Measurements from ENCODE around the gene GLT6D1. TPM values are rescaled to one million over a fixed set of nuclear protein-coding genes. Genes with fewer than 3 reads are reported as not detected.

GLT6D1 gene
- total and polyA plus RNA-seq, 2 of the 13 experiments (the other 11 are each of a cell fraction or from before 2014, with no cell fraction given), result not detected

GRCh38 chr9:135615666-135616618, 23.4 kb downstream of the GLT6D1 start (continued):
- 0 out of 4 replicates have a peak, but pooled peaks of 1 of the 2 experiments have one; percentile 21 for TF ChIP-seq MAFK (conservative IDR thresholded peaks at IDR 0.05 in 1 of 2, IDR thresholded peaks at IDR 0.05 in 1 of 2; ENCODE audit: low read length in 2 of 2)
- no peak for TF ChIP-seq ZNF18 (CRISPR knock-in tag; IDR thresholded peaks at IDR 0.05; ENCODE audit: insufficient replicate concordance)
- TF ChIP-seq POGZ (CRISPR knock-in tag; IDR thresholded peaks at IDR 0.05), result no peak
- no peak for TF ChIP-seq MNT (IDR thresholded peaks at IDR 0.05)
- no peak for TF ChIP-seq ZNF557 (CRISPR knock-in tag; IDR thresholded peaks at IDR 0.05)
- no peak for TF ChIP-seq ZBTB7A (CRISPR knock-in tag; IDR thresholded peaks at IDR 0.05)
- TF ChIP-seq TOE1 (CRISPR knock-in tag; IDR thresholded peaks at IDR 0.05), result no peak
- TF ChIP-seq HHEX (CRISPR knock-in tag; IDR thresholded peaks at IDR 0.05), result no peak
- no peak for TF ChIP-seq ZNF143 (CRISPR knock-in tag; IDR thresholded peaks at IDR 0.05)
- no peak for TF ChIP-seq MBD4 (IDR thresholded peaks at IDR 0.05; ENCODE audit: borderline replicate concordance, low read length)
- TF ChIP-seq NCOA5 (CRISPR knock-in tag; IDR thresholded peaks at IDR 0.05), result no peak
- no peak for TF ChIP-seq ZNF724P (CRISPR knock-in tag; IDR thresholded peaks at IDR 0.05; ENCODE audit: borderline replicate concordance)
